ENCODE measurements around the gene MMP8. TPM values are rescaled to one million over a fixed set of nuclear protein-coding genes. Genes with fewer than 3 reads are reported as not detected.

MMP8 gene
- total RNA-seq, 1 donor from 2014 or later, result 0.44 TPM

GRCh38 chr11:102683277-102683676, 41.5 kb downstream of the MMP8 start:
- H3K27ac ChIP-seq, result no peak overlapping the region
- no peaks in the 10 kb centered on the region for H3K36me3 ChIP-seq
- H3K9me3 ChIP-seq, result no peaks in the 10 kb centered on the region
- H3K4me3 ChIP-seq, result no peak overlapping the region
- ATAC-seq (no peak), DNase-seq (no peak)
- intact Hi-C loops (cut with DNase I), result no loop called here
- no peaks in the 10 kb centered on the region for H3K4me1 ChIP-seq
- no peaks in the 10 kb centered on the region for H3K27me3 ChIP-seq (ENCODE audit: low read depth)
- no peak for TF ChIP-seq CTCF (IDR thresholded peaks at IDR 0.05)

GRCh38 chr11:102680945-102681344, 43.8 kb downstream of the MMP8 start:
- Histone ChIP-seq H3K4me1 (no peaks in the 10 kb centered on the region), H3K9me3 (no peaks in the 10 kb centered on the region), H3K4me3 (no peak overlapping the region), H3K27ac (no peak overlapping the region), H3K36me3 (no peaks in the 10 kb centered on the region), H3K27me3 (ENCODE audit: low read depth) (no peaks in the 10 kb centered on the region)
- DNase-seq, result no peak
- TF ChIP-seq CTCF (IDR thresholded peaks at IDR 0.05), result no peak
- intact Hi-C loops (cut with DNase I), result no loop called here
- peak; percentile 61 to 70 for ATAC-seq

GRCh38 chr11:102678022-102678421, 46.7 kb downstream of the MMP8 start:
- Histone ChIP-seq H3K4me1 (no peaks in the 10 kb centered on the region), H3K36me3 (no peaks in the 10 kb centered on the region), H3K27me3 (ENCODE audit: low read depth) (no peaks in the 10 kb centered on the region), H3K4me3 (no peak overlapping the region), H3K9me3 (no peaks in the 10 kb centered on the region), H3K27ac (no peak overlapping the region)
- intact Hi-C loops (cut with DNase I), result no loop called here
- DNase-seq (no peak), ATAC-seq (no peak)
- no peak for TF ChIP-seq CTCF (IDR thresholded peaks at IDR 0.05)

GRCh38 chr11:102676084-102676483, 48.7 kb downstream of the MMP8 start:
- H3K27ac ChIP-seq, result no peak overlapping the region
- H3K4me1 ChIP-seq, result no peaks in the 10 kb centered on the region
- no peak overlapping the region for H3K4me3 ChIP-seq
- intact Hi-C loops (cut with DNase I), result no loop called here
- TF ChIP-seq CTCF (IDR thresholded peaks at IDR 0.05), result no peak
- H3K27me3 ChIP-seq (ENCODE audit: low read depth), result no peaks in the 10 kb centered on the region
- ATAC-seq, result no peak
- no peaks in the 10 kb centered on the region for H3K9me3 ChIP-seq
- H3K36me3 ChIP-seq, result no peaks in the 10 kb centered on the region
- no peak for DNase-seq

- H3K4me3 ChIP-seq, result no peak overlapping the region
- H3K27me3 ChIP-seq (ENCODE audit: low read depth), result no peaks in the 10 kb centered on the region
Observed at GRCh38 chr11:102669664-102670063, 55.1 kb downstream of the MMP8 start.

More at GRCh38 chr11:102669664-102670063, 55.1 kb downstream of the MMP8 start:
- no peak for TF ChIP-seq CTCF (IDR thresholded peaks at IDR 0.05)
- no peaks in the 10 kb centered on the region for H3K36me3 ChIP-seq
- ATAC-seq (no peak), DNase-seq (no peak)
- no peak overlapping the region for H3K27ac ChIP-seq
- no peaks in the 10 kb centered on the region for H3K4me1 ChIP-seq
- no peaks in the 10 kb centered on the region for H3K9me3 ChIP-seq
- intact Hi-C loops (cut with DNase I), result no loop called here

Measured in lower lobe of right lung (tissue), 2 donors.